OCI-LY7 (cell line): ENCODE results near the gene ALKBH2.

Experiments used
- EZH2phosphoT487 ChIP-seq: fragments of 200-600 bp; sonication (generic); IDR thresholded peaks from 2 replicates; pipeline ENCODE4 v1.6.1; 2018; ENCODE audit warnings: low read depth, borderline replicate concordance, mild to moderate bottlenecking, mixed run types, antibody characterized with exemption, low read length, moderate library complexity, mixed read lengths
- TF ChIP-seq, protein P1 (sequence below): fragments of 200-600 bp; sonication (generic); conservative IDR thresholded peaks from 2 replicates; pipeline ENCODE4 v1.5.1; 2014; ENCODE audit warnings: mild to moderate bottlenecking, antibody characterized with exemption, low read length, moderate library complexity, mixed read lengths

GRCh38 chr12:109087250-109087649 is 6.0 kb downstream of the ALKBH2 start:
- TF ChIP-seq EZH2phosphoT487: no peak
- TF ChIP-seq, protein P1, sequence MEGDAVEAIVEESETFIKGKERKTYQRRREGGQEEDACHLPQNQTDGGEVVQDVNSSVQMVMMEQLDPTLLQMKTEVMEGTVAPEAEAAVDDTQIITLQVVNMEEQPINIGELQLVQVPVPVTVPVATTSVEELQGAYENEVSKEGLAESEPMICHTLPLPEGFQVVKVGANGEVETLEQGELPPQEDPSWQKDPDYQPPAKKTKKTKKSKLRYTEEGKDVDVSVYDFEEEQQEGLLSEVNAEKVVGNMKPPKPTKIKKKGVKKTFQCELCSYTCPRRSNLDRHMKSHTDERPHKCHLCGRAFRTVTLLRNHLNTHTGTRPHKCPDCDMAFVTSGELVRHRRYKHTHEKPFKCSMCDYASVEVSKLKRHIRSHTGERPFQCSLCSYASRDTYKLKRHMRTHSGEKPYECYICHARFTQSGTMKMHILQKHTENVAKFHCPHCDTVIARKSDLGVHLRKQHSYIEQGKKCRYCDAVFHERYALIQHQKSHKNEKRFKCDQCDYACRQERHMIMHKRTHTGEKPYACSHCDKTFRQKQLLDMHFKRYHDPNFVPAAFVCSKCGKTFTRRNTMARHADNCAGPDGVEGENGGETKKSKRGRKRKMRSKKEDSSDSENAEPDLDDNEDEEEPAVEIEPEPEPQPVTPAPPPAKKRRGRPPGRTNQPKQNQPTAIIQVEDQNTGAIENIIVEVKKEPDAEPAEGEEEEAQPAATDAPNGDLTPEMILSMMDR: no peak
